SK-N-SH (cell line): ENCODE results near the gene NETO2.

Experiments used
- CTCF ChIP-seq: fragments of 200-600 bp; sonication (generic); IDR thresholded peaks from 2 replicates; pipeline ENCODE4 v1.6.1; 2017; ENCODE audit warnings: antibody characterized with exemption, mild to moderate bottlenecking, moderate library complexity
- EZH2phosphoT487 ChIP-seq: fragments of 200-600 bp; sonication (generic); IDR thresholded peaks from 2 replicates; pipeline ENCODE4 v1.6.1; 2017; ENCODE audit warnings: low read depth, mixed run types, mild to moderate bottlenecking, antibody characterized with exemption, moderate library complexity, borderline replicate concordance
- FOXM1 ChIP-seq: IDR thresholded peaks from 2 replicates; pipeline ENCODE4 v1.4.0; 2012; ENCODE audit warnings: low read depth, mild to moderate bottlenecking
- GATA2 ChIP-seq: sonication (generic); formaldehyde crosslinking; IDR thresholded peaks from 2 replicates; pipeline ENCODE4 v1.5.0; 2020; ENCODE audit warnings: mild to moderate bottlenecking, missing genetic modification reagents
- JUND ChIP-seq: IDR thresholded peaks from 2 replicates; pipeline ENCODE4 v1.4.0; 2012
- MXI1 ChIP-seq: IDR thresholded peaks from 2 replicates; pipeline ENCODE4 v1.6.1; 2012; ENCODE audit warnings: mild to moderate bottlenecking, low read depth, low read length, improper control_type of control experiment
- POLR2AphosphoS5 ChIP-seq: IDR thresholded peaks from 2 replicates; pipeline ENCODE4 v1.6.1; 2012; ENCODE audit warnings: low read depth, low read length
- RCOR1 ChIP-seq: fragments of 150-350 bp; IDR thresholded peaks from 2 replicates; pipeline ENCODE4 v1.6.1; 2017; ENCODE audit warnings: antibody characterized with exemption, low read length
- SIN3A ChIP-seq: IDR thresholded peaks from 2 replicates; pipeline ENCODE4 v1.6.1; 2012; ENCODE audit warnings: low read depth, mild to moderate bottlenecking, low read length, moderate library complexity, borderline replicate concordance
- TAF1 ChIP-seq: IDR thresholded peaks from 2 replicates; pipeline ENCODE4 v1.6.1; 2012; ENCODE audit warnings: low read depth, mild to moderate bottlenecking, low read length, moderate library complexity, borderline replicate concordance
- TCF12 ChIP-seq: IDR thresholded peaks from 2 replicates; pipeline ENCODE4 v1.4.0; 2012
- TEAD4 ChIP-seq: IDR thresholded peaks from 2 replicates; pipeline ENCODE4 v1.4.0; 2012; ENCODE audit warnings: mild to moderate bottlenecking, borderline replicate concordance; ENCODE audit not compliant: insufficient read depth
- TF ChIP-seq, protein P1 (sequence below): fragments of 150-350 bp; IDR thresholded peaks from 2 replicates; pipeline ENCODE4 v1.6.1; 2016; ENCODE audit warnings: mild to moderate bottlenecking, low read depth, low read length
- TF ChIP-seq, protein P2 (sequence below): IDR thresholded peaks from 2 replicates; pipeline ENCODE4; 2012

- TF ChIP-seq CTCF = no peak
- TF ChIP-seq TEAD4 = no peak
- no peak for TF ChIP-seq TCF12
- TF ChIP-seq FOXM1 = no peak
- TF ChIP-seq, protein P1, sequence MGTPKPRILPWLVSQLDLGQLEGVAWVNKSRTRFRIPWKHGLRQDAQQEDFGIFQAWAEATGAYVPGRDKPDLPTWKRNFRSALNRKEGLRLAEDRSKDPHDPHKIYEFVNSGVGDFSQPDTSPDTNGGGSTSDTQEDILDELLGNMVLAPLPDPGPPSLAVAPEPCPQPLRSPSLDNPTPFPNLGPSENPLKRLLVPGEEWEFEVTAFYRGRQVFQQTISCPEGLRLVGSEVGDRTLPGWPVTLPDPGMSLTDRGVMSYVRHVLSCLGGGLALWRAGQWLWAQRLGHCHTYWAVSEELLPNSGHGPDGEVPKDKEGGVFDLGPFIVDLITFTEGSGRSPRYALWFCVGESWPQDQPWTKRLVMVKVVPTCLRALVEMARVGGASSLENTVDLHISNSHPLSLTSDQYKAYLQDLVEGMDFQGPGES = no peak
- TF ChIP-seq MXI1 = no peak
- TF ChIP-seq TAF1 = no peak
- no peak for TF ChIP-seq JUND
- TF ChIP-seq EZH2phosphoT487 = no peak
- no peak for TF ChIP-seq POLR2AphosphoS5
- TF ChIP-seq GATA2 (CRISPR knock-in tag) = no peak
- TF ChIP-seq SIN3A = no peak
- no peak for TF ChIP-seq RCOR1
- TF ChIP-seq, protein P2, sequence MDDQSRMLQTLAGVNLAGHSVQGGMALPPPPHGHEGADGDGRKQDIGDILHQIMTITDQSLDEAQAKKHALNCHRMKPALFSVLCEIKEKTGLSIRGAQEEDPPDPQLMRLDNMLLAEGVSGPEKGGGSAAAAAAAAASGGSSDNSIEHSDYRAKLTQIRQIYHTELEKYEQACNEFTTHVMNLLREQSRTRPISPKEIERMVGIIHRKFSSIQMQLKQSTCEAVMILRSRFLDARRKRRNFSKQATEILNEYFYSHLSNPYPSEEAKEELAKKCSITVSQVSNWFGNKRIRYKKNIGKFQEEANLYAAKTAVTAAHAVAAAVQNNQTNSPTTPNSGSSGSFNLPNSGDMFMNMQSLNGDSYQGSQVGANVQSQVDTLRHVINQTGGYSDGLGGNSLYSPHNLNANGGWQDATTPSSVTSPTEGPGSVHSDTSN = no peak
These were observed 4.1 kb downstream of the NETO2 start for GRCh38 chr16:47139561-47140185.
